Stimulated activated CD4-positive, alpha-beta T cell treated with anti-CD3 and anti-CD28 coated beads, Interleukin-4, amount 100 ng/mL, for 4 hours (primary cell): ENCODE results near the gene ATG4C.

Experiments
- DNase-seq, 2 experiments: peaks; one replicate each; pipeline ENCODE4 v3.0.0-alpha.2; 2020

ATG4C gene

GRCh38 chr1:62844030-62844429, 60.1 kb downstream of the ATG4C start:
- DNase-seq: no peak

GRCh38 chr1:62849031-62849430, 65.1 kb downstream of the ATG4C start:
- DNase-seq: no peak

DNA sequence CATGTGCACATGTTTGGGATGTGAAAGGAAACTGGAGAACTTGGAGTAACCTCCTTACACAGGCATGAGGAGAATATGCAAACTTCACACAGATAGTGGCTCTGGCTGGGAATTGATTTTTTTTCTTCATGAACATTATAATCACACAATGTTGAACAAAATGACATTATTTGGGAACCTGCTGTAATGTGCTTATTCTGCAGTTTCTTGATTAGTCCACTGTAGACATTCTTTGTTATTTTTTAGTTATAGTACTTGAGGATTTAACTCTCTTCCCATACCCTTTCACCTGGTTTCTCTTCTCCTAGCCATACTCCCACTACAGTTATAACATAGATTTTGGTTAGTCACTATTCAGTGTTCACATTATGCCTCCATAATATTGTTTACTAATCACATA, 68.3 kb downstream of the ATG4C start:
- DNase-seq: no peak

DNA sequence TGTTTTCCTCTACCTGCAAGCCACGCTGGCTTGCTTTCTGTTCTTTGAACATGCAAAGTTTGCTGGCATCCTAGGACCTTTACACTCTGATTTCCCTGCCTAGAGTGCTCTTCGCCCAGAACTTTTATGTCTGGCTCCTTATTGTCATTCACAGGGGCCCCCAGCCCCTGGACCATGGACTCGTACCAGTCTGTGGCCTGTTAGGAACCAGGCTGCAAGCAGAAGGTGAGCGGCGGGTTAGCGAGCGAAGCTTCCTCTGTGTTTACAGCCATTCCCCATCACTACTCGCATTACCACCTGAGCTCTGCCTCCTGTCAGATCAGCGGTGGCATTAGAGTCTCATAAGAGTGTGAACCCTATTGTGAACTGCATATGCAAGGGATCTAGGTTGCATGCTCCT, 73.0 kb downstream of the ATG4C start:
- no peak for DNase-seq

DNA sequence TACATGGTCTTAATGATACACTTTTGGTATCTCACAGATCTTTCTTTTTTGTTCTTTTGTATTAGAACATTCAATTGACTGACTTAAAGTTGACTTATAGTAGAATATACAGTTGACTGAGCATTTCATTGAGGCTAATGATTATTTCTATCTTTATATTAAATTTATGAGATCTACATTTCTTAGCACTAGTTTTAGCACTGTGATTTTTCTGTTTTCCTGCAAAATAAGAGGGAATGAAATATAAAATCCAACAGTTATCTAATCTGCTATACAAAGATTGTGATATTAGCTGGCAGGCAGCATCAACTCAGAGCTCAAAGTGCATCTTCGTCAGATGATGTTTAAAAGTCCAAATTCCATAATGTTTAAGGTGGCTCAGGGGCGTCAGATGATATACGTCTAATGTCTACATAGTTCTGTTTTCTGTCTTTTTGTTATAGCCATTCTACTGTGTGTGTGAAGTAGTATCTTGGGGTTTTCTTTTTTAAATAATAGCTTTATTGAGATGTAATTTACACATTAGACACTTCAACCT, 85.4 kb downstream of the ATG4C start:
- DNase-seq: no peak

- no peak for DNase-seq
These were observed 86.2 kb downstream of the ATG4C start for GRCh38 chr1:62870148-62870547.

GRCh38 chr1:62875676-62876075, 91.7 kb downstream of the ATG4C start:
- no peak for DNase-seq

DNA sequence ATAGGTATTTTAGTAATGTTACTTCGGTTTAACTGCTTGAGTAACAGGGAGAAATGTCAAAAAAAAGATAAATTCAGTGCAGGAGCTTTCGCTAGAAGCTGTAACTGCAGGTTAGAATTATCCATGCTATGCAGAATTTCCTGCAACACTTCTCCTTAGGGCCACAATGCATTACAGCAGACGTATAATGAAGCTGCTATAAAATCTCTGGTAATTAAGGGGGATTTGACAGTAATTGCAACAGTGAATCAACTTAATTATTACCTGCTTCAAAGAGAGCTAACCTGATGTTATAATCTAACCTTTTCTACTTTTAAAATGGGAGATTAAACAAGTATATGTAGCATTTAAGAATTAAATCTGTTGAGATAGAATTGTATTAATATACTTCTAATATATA, 92.6 kb downstream of the ATG4C start:
- no peak for DNase-seq

DNA sequence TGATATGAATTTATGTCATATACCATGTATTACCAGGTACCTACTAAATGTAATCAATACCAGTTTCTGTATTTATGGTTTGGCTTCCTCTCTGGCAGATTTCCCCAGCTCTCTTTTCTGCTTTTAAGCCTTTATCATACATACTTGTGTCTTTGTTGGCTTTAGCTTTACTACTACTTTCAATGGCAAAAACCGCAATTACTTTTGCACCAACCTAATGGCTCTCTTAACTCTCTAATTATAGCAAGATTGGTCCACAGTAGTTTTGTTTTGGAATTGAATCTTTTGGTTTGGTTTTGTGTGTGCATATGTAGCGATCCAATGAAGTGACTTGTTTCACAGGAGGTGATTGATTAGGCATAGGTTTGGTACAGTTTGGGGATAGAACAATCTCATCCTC, 93.6 kb downstream of the ATG4C start:
- no peak for DNase-seq

DNA sequence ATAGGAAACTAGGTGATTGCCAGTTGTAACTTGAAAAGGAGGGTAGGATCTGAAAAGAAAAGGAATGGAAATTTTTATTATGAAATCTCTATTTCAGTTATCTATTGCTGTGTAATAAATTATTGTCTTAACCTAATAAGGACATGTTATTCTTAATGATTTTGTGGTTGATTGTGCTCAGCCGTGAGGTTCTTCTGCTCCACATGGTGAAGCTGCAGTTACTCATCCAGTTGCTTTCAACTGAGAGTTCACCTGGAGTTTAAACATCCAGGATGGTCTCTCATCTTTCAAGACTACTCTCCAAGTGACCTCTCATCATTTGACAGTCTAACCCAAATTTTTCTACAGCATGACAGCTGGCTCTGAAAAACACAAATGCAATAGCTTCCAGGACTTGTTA, 96.0 kb downstream of the ATG4C start:
- no peak for DNase-seq

DNA sequence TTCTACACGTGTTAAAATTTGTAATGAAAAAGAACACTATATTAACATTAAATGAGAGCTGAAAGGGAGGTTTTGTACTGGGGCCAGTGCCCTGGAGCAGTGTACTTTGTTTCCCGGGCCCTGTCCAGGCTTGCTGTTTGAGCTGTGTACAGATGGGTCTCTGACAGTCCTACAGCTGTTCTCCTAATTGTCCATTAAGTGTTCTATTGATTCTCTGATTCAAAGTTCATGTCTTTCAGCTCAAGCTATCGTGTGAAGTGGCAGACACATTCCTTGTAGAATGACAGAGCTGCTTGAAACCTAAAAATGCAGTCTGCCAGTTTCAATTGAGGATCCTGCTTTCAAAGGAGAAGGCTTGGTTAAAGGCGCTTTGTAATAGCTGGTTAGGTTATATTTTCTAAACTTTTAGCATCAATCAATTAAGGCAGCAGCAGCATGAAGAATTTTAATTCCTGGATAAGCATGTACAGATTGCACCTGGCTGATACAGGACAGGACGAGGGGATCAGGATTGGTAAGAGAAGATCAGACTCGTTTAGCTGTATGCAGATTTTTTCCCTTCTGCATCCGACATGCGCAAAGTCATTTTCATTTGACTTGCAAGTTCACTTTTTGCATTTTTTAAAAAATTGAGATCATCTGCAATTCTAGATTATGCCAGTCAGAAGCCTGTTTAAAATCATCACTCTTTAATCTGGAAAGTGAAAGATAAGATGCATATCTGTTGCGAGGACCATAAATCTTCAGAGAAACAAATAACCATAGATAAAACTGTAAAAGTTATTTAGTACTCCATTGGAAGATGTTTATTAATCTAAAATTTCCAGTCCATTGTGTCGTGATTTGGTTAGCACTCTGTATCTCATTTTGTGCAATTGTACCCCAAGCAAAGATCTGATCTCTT, 98.5 kb downstream of the ATG4C start:
- DNase-seq: no peak

GRCh38 chr1:62884156-62884740, 100.3 kb downstream of the ATG4C start:
- no peak for DNase-seq

DNA sequence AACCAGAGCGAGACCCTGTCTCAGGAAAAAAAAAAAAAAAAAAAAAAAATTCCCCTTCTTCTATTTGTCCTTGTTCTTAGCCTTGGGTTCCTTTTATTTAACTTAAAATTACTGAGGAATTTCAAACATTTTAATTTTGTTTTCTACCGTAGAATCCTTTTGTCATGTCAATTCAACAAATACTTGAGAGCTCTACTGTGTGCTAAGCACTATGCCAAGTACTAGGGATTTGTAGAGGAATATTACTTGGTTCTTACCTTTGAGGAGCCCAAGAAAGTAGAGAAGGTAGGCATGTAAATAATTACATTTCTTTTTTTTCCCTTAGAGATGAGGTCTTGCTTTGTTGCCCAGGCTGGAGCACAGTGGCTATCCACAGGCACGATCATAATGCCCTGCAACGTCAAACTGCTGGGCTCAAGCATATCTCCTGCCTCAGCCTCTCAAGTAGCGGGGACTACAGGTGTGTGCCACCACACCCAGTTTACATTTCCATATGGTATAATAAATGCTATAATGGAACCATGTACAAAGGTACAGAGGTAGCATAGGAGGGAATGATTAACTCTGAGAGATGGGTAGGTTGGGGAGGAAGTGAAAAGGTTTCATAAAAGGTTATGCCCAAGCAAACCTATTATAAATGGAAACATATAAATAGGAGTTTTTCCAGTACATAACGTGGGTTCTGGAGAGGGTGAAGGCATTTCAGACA, 104.0 kb downstream of the ATG4C start:
- DNase-seq: no peak

DNA sequence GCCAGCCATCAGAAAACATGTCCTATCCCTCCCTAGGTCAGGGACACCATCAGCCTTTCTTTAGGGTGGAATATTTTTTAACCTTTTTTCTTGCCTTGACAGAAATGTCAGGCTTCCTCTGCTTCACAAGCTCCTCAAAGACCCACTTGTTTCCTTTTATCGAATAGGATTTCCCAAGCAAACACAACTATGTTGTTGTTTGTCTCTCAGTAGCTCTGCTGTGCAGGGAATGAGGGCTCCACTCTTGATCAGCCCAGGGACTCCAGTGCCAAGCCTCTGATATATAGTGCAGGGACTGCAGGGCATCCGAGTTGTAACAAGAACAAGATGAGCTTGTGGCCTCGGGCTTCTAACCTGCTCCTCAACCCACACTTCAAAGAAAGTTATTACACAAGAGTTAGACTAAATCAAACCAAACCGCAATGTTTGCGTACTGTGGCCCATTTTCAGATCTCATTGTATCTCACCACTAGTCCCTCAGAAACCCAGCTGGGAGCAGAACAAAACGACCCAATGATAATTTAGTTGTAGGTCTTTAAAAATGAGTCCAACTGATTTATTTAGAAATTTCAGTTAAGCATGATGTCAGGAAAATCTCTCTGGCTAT, 108.1 kb downstream of the ATG4C start:
- DNase-seq: no peak

- DNase-seq: no peak
These were observed 113.9 kb downstream of the ATG4C start for GRCh38 chr1:62897788-62898187.

DNA sequence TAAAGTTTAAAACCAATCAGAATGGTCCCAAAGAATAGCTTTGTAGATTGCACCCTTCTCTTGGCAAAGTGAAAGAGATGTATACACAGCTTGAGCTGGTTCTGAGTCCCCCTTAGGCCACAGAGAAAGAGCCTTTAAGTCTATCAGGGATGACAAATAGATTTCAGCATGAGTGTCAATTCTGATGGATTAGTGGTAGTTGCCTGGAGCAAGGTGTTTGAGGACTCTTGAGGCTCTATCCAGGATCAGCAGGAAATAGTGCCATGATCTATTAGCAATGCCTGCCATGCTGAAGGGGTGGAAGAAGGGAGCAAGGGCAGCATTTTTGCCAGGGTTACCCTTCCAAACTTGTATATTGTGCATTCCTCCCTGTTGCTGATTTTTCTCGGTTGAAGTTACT, 116.6 kb downstream of the ATG4C start:
- no peak for DNase-seq

GRCh38 chr1:62901650-62902049, 117.7 kb downstream of the ATG4C start:
- DNase-seq: no peak

DNA sequence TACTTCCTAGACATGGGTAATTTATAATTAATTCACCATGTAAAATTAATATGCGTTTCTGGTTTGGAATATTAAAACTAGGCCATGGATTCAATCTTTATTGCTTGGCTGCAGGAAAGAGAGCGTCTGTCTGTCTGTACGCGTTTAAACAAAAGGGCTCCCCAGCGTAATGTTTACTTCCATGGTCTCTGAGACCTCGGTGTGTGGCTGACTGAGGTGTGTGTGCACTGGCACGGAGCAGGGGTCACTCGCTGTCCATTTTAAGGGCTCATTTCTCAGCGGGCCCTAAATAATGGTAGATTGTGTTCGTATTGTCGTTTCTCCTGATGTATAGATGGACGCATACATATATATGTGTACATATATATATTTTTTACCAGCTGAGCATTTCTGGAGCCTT, 119.6 kb downstream of the ATG4C start:
- no peak for DNase-seq

GRCh38 chr1:62903982-62904855, 120.3 kb downstream of the ATG4C start:
- DNase-seq: no peak

- DNase-seq: no peak
These were observed 120.9 kb downstream of the ATG4C start for GRCh38 chr1:62904856-62905225.

- DNase-seq: no peak
These were observed 121.4 kb downstream of the ATG4C start for GRCh38 chr1:62905309-62905708.

DNA sequence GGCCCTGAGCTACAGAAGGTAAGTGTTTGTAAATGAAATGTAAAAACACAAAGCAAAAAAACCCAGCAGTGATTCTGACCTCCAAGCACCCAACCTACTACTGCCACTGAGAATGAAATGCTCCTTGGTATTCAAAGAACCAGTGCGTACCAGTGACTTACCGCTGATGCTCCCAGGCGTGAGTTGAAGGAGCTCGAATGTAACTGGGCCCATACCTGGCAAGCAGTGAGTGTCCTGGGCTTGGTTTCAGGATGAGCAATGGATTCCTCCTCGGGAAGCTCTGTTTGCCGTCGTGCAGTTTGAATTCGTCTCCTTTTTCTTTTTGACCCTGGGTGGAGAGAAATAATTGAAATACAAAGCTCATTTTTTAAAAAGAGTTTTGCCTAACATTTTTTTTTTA, 121.9 kb downstream of the ATG4C start:
- DNase-seq: no peak
